Measurements from ENCODE around the gene SPTB. TPM values are rescaled to one million over a fixed set of nuclear protein-coding genes. Genes with fewer than 3 reads are reported as not detected.

Gene SPTB
- total RNA-seq, 1 experiment from 2014 or later = 2.3 TPM

- Histone ChIP-seq H4K8ac (replicated peaks; ENCODE audit: insufficient read length, low read depth, low read length) (no peak overlapping the region), H2BK20ac (ENCODE audit: low read depth, low read length, poor library complexity, severe bottlenecking) (no peak overlapping the region), H2BK12ac (ENCODE audit: insufficient read length, low read depth, low read length) (no peak overlapping the region), H3K27me3 (ENCODE audit: insufficient read depth, low read length) (no peaks in the 10 kb centered on the region), H2BK15ac (ENCODE audit: low read depth, low read length) (no peak overlapping the region), H3K56ac (ENCODE audit: insufficient read length, low read depth, low read length) (no peak overlapping the region), H3K4me2 (ENCODE audit: insufficient read depth, insufficient read length, low read length) (peak overlapping the region; percentile 93), H3K23me2 (ENCODE audit: insufficient read length, low read depth, low read length, poor library complexity, severe bottlenecking) (peaks cover 36% of the 10 kb centered on the region), H3K18ac (ENCODE audit: insufficient read length, low read depth, low read length) (no peak overlapping the region), H3K9me3 (ENCODE audit: control insufficient read depth, low read depth, low read length) (no peaks in the 10 kb centered on the region), H2BK5ac (ENCODE audit: insufficient read length, low read length) (no peak overlapping the region), H4K5ac (ENCODE audit: insufficient read length, low read depth, low read length) (no peak overlapping the region), H2AK5ac (ENCODE audit: insufficient read length, low read length) (no peak overlapping the region), H3K23ac (ENCODE audit: insufficient read length, low read depth, low read length) (no peak overlapping the region), H3K4ac (ENCODE audit: low read depth, low read length) (no peak overlapping the region), H3T11ph (ENCODE audit: low read length) (no peak overlapping the region), H2BK120ac (ENCODE audit: low read depth, low read length, poor library complexity, severe bottlenecking) (no peak overlapping the region), H3K79me1 (ENCODE audit: insufficient read depth, low read depth, low read length, poor library complexity, severe bottlenecking) (no peaks in the 10 kb centered on the region), H3K4me1 (ENCODE audit: insufficient read depth, low read length) (peaks cover 18% of the 10 kb centered on the region), H4K91ac (ENCODE audit: insufficient read length, low read depth, low read length) (no peak overlapping the region), H3K27ac (ENCODE audit: insufficient read length, low read depth, low read length) (no peak overlapping the region), H3K14ac (ENCODE audit: insufficient read depth, low read length) (no peak overlapping the region), H3K79me2 (ENCODE audit: insufficient read depth, low read length) (peaks cover 19% of the 10 kb centered on the region; the same call in 1 of the 2 replicates), H2AFZ (ENCODE audit: low read length) (no peak overlapping the region), H3K9ac (ENCODE audit: extremely low read depth, insufficient read length, low read length) (no peak overlapping the region), H4K20me1 (ENCODE audit: control insufficient read depth, insufficient read depth, insufficient read length) (no peaks in the 10 kb centered on the region)
- H3K36me3 Mint-ChIP-seq (ENCODE audit: insufficient read depth in 1 of 3, low read depth in 3 of 3) = peaks cover 8 to 14% (median 13%) of the 10 kb centered on the region in 3 experiments; a peak in 6 of 7 replicates
- H3K4me3 Mint-ChIP-seq = peak overlapping the region; percentile 77 to 87
- H3K27ac Mint-ChIP-seq = peak overlapping the region in 2 of 3 experiments; percentile 17 to 71; a peak in 3 of 7 replicates
- H3K9me3 Mint-ChIP-seq = peaks cover 0 to under 1% of the 10 kb centered on the region in 2 experiments; a peak in 1 of 5 replicates
- peak; percentile 79 for DNase-seq
- peaks cover 71 to 73% of the 10 kb centered on the region in 2 experiments for H3K4me1 Mint-ChIP-seq
- TF ChIP-seq CTCF (conservative IDR thresholded peaks at IDR 0.05) = no peak
- no CpG with 5 or more reads among the region's 14 CpGs for WGBS (ENCODE audit: extremely low coverage, insufficient read length, low lambda C conversion rate)
- peaks cover 5% of the 10 kb centered on the region; the same call in 1 of the 2 replicates for H3K27me3 Mint-ChIP-seq (ENCODE audit: low read depth)
Measured at GRCh38 chr14:64706593-64707193, 173.0 kb downstream of the SPTB start.
